Coronary artery (tissue), 2 donors: ENCODE results near the gene CHKB.

Source experiments
- DNase-seq: peaks from one replicate; pipeline ENCODE4 v3.0.0-alpha.2; 2017; ENCODE audit warnings: low spot score
- H3K27ac ChIP-seq, 2 donors: fragments of 200-600 bp; sonication (generic); one replicate each; pipeline ENCODE4 v1.5.1; 2016 to 2019
- H3K4me3 ChIP-seq: fragments of 200-600 bp; sonication (generic); 2 replicates; pipeline ENCODE4 v1.5.1; 2016; ENCODE audit warnings: mild to moderate bottlenecking, moderate library complexity
- TF ChIP-seq, protein P1 (sequence below): fragments of 200-600 bp; sonication (generic); IDR thresholded peaks from one replicate; pipeline ENCODE4 v1.5.1; 2019; ENCODE audit warnings: antibody characterized with exemption

The CHKB gene

DNA sequence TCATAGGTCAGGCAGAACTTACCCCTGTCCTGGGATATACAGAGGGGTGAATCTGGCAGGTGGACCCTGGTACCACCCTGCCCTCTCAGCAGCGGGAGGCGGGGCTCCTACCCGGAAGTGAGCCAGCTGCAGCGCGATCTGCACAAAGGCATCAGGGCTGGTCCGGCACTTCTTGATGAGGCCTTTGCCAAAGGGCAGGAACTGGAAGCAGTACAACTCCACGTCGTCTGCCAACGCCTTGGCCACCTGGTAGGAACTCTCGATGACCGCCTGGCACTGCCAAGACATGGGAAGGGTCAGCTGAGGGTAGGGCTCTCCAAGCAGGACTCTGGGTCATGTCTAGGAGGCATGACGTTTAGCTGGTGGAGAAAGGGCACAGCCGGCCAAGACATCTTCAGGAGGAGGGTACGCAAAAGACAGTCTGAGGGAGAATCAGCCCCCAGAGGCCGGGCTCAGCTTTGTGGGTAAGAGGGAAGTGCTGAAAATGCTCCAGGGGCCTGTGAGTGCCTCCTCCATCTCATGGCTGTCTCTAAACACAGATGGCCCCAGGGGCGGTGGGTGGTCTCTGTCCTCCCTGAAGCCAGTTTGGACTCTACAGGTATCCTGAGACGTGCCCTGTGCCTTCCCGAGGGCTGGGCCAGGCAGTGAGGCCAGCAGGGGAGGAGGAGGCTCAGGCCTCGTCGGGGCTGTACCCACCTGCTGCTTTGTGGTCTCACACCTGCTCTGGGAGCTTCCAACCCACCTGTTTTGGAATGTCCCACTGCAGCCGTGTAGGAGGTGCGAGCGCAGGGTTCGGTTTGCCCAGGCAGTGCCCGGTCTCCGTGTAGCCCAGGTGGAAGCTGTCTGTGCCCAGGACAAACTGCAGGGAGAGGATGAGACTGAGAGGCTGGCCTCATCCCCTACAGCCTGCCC, 11.1 kb downstream of the CHKB start:
- no peak overlapping the region for H3K27ac ChIP-seq
- DNase-seq: no peak
- TF ChIP-seq, protein P1, sequence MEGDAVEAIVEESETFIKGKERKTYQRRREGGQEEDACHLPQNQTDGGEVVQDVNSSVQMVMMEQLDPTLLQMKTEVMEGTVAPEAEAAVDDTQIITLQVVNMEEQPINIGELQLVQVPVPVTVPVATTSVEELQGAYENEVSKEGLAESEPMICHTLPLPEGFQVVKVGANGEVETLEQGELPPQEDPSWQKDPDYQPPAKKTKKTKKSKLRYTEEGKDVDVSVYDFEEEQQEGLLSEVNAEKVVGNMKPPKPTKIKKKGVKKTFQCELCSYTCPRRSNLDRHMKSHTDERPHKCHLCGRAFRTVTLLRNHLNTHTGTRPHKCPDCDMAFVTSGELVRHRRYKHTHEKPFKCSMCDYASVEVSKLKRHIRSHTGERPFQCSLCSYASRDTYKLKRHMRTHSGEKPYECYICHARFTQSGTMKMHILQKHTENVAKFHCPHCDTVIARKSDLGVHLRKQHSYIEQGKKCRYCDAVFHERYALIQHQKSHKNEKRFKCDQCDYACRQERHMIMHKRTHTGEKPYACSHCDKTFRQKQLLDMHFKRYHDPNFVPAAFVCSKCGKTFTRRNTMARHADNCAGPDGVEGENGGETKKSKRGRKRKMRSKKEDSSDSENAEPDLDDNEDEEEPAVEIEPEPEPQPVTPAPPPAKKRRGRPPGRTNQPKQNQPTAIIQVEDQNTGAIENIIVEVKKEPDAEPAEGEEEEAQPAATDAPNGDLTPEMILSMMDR: no peak
- H3K4me3 ChIP-seq: no peak overlapping the region

- H3K27ac ChIP-seq: no peak overlapping the region
- H3K4me3 ChIP-seq: no peak overlapping the region
- TF ChIP-seq, protein P1: no peak
- no peak for DNase-seq
These were observed 11.8 kb downstream of the CHKB start for GRCh38 chr22:50570861-50571260.

GRCh38 chr22:50569896-50570535, 12.6 kb downstream of the CHKB start:
- TF ChIP-seq, protein P1: no peak
- Histone ChIP-seq H3K27ac (no peak overlapping the region), H3K4me3 (no peak overlapping the region)
- no peak for DNase-seq

- no peak for DNase-seq
- TF ChIP-seq, protein P1: no peak
- H3K27ac ChIP-seq: no peak overlapping the region
- no peak overlapping the region for H3K4me3 ChIP-seq
These were observed 13.6 kb downstream of the CHKB start for GRCh38 chr22:50569041-50569459.

DNA sequence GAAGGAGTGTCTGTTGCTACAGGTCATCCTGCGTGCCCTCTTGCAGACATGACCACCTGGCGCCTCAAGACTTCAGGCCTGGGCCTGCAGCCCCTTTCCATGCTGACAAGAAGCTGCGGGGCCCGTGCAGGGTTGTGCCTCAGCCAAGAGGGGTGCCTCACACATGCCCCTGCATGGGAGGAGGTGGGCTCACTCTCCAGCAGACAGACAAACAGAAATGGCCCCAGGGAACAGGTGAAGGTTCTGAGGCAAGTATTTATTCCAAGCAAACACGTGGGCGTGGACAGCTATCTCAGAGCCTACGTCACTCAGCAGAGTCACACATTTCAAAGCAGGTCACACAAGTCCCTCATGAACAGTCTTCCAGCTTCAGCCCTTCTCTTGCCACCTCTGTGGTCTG, 14.0 kb downstream of the CHKB start:
- DNase-seq: no peak
- H3K4me3 ChIP-seq: no peak overlapping the region
- TF ChIP-seq, protein P1: no peak
- H3K27ac ChIP-seq: no peak overlapping the region

GRCh38 chr22:50567721-50568252, 14.9 kb downstream of the CHKB start:
- H3K27ac ChIP-seq: no peak overlapping the region

More at GRCh38 chr22:50567721-50568252, 14.9 kb downstream of the CHKB start:
- DNase-seq: no peak
- TF ChIP-seq, protein P1: no peak
- no peak overlapping the region for H3K4me3 ChIP-seq
